Measurements from ENCODE around the gene KRT72.

The KRT72 gene

GRCh38 chr12:52541709-52542108, 59.6 kb downstream of the KRT72 start:
- DNase-seq (ENCODE audit: low read depth): no peak

GRCh38 chr12:52540531-52540930, 60.7 kb downstream of the KRT72 start:
- DNase-seq (ENCODE audit: low read depth): no peak

- no peak for DNase-seq (ENCODE audit: low read depth)
Measured at GRCh38 chr12:52539821-52540173, 61.5 kb downstream of the KRT72 start.

- no peak for DNase-seq (ENCODE audit: low read depth)
Measured at GRCh38 chr12:52539083-52539820, 62.0 kb downstream of the KRT72 start.

- DNase-seq (ENCODE audit: low read depth): no peak
Measured at GRCh38 chr12:52537101-52537500, 64.2 kb downstream of the KRT72 start.

Data from activated T-helper 9 cell treated with anti-CD3 and anti-CD28 coated beads, Interleukin-2, amount 50 U/mL, for 16 hours (primary cell).